Smooth muscle cell of trachea (primary cell): ENCODE data around the gene ACTL6B. TPM values are rescaled to one million over a fixed set of nuclear protein-coding genes. Genes with fewer than 3 reads are reported as not detected.

Experiments used
- total RNA-seq: library from RNA; depleted of rRNA; stranded (reverse); fragments of >200 nt; gene quantifications from 2 replicates; pipeline ENCODE4 v1.2.1, GENCODE V29; 2014

Gene ACTL6B
- total RNA-seq = not detected in 2 replicates

GRCh38 chr7:100655908-100656674 is at the start of gene ACTL6B:
Gene ACTL6B, minus strand, starts transcription at chr7:100656448. Its CDS starts 94 bp downstream, at chr7:100656354.

GRCh38 chr7:100694098-100694745 is 38.0 kb upstream of the ACTL6B start, which contains the start of gene GIGYF1:
Gene GIGYF1, minus strand, starts transcription at chr7:100694250. Its CDS starts 6,012 bp downstream, at chr7:100688238.

DNA sequence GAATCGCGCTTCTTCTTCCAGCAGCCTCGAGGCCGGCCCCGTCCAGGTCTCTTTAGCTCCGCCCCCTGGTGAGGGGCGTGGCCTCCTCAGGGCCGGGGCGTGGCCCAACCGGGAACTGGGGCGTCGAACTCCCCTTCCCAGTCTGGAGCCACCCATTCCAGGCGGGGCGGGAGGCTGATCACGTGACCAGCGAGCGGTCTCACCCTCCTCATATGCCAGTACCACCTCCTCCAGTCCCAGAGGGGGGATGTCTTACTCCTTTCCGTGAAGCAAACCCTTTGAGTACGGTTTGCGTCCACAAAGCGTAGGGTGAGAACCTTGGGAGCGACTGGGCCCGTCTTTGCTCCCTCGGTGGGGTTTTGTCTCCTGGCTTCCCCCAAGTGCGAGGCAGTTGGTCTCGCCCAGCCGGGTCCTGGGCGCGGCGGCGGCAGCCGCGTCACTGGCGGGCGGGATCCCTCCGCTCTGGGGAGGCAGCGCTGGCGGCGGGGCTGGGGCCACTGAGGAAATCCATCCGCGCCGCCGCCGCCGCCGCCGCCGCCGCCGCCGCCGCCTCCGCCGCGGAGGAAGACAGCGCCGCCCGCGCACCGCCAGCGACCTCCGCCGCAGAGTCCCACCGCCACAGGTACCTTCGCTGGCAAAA is 17.2 kb upstream of the ACTL6B start, which contains the start of gene GNB2:
TSS of gene GNB2 (plus strand) at position 439 of the 640 bp plus-strand sequence. CDS start 2,526 bp downstream, outside the sequence.

DNA sequence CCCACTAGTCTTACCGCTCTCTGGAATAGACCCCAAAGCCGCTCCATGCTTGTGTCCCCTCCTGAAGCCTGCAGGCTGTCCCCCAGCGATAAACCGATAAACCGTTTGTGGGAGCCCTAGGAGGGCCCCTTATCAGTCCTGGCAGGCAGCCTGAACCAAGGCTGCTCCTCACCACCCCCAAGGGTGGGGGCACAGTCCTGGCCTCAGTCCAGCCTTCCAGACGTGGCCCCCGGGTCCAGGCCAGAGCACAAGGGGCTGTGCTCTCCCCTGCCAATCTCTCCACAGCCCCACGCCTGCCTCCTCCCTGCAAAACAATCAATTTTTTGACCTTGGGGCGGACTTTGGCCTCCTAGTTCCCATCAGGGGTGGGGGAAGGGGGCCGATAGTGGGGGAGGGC is 14.8 kb downstream of the ACTL6B start, which contains the start of gene TFR2:
TSS of gene TFR2 (minus strand) at position 90 of the 397 bp plus-strand sequence. CDS start at position 47, 43 bp downstream.

GRCh38 chr7:100611983-100612729 is 44.1 kb downstream of the ACTL6B start, which contains the start of gene MOSPD3:
Gene MOSPD3, plus strand, starts transcription at chr7:100612540. Its CDS starts 252 bp downstream, at chr7:100612792.

Other genes starting within 250 kb of the ACTL6B start
- gene ZCWPW1, start 227.7 kb downstream of the ACTL6B start, total RNA-seq = 1.2 and 1.3 TPM in 2 replicates
- gene MEPCE, start 226.6 kb downstream of the ACTL6B start, total RNA-seq = 31.6 and 38.2 TPM in 2 replicates
- 20.7 and 23.1 TPM in 2 replicates for gene PPP1R35, start 220.0 kb downstream of the ACTL6B start, total RNA-seq
- 0.73 and 2.6 TPM in 2 replicates for gene SPACDR, start 192.2 kb downstream of the ACTL6B start, total RNA-seq
- gene TSC22D4, start 177.2 kb downstream of the ACTL6B start, total RNA-seq = 24.9 and 35.6 TPM in 2 replicates
- gene NYAP1, start 172.5 kb downstream of the ACTL6B start, total RNA-seq = 1.3 and 3.5 TPM in 2 replicates
- 6.1 and 8.4 TPM in 2 replicates for gene AGFG2, start 117.2 kb downstream of the ACTL6B start, total RNA-seq
- gene SAP25, start 82.5 kb downstream of the ACTL6B start, total RNA-seq = not detected in 2 replicates
- 20.5 and 21.2 TPM in 2 replicates for gene LRCH4, start 70.3 kb downstream of the ACTL6B start, total RNA-seq
- gene FBXO24, start 70.1 kb downstream of the ACTL6B start, total RNA-seq = 0.15 and 0.33 TPM in 2 replicates
- gene PCOLCE, start 54.1 kb downstream of the ACTL6B start, total RNA-seq = 179 and 311 TPM in 2 replicates
- 7.1 and 7.9 TPM in 2 replicates for gene MOSPD3, start 43.9 kb downstream of the ACTL6B start, total RNA-seq
- 0.33 TPM in 1 of 2 replicates, not detected in the other for gene TFR2, start 14.9 kb downstream of the ACTL6B start, total RNA-seq
- gene GNB2, start 17.3 kb upstream of the ACTL6B start, total RNA-seq = 113 and 118 TPM in 2 replicates
- gene GIGYF1, start 37.8 kb upstream of the ACTL6B start, total RNA-seq = 20.4 and 23.5 TPM in 2 replicates
- 31.4 and 40.1 TPM in 2 replicates for gene POP7, start 49.7 kb upstream of the ACTL6B start, total RNA-seq
- gene EPO, start 64.0 kb upstream of the ACTL6B start, total RNA-seq = not detected in 2 replicates
- gene ZAN, start 77.1 kb upstream of the ACTL6B start, total RNA-seq = not detected in 2 replicates
- 37.7 and 64.2 TPM in 2 replicates for gene EPHB4, start 171.1 kb upstream of the ACTL6B start, total RNA-seq
- gene SLC12A9, start 196.3 kb upstream of the ACTL6B start, total RNA-seq = 17.9 and 29.9 TPM in 2 replicates
- gene TRIP6, start 210.9 kb upstream of the ACTL6B start, total RNA-seq = 102 and 103 TPM in 2 replicates
- 40.3 and 54.1 TPM in 2 replicates for gene SRRT, start 218.7 kb upstream of the ACTL6B start, total RNA-seq
- gene UFSP1, start 233.3 kb upstream of the ACTL6B start, total RNA-seq = 3.9 and 10.4 TPM in 2 replicates
- gene ACHE, start 239.4 kb upstream of the ACTL6B start, total RNA-seq = 2.2 TPM in 1 of 2 replicates, not detected in the other